ENCODE results near the gene CLK2. TPM values are rescaled to one million over a fixed set of nuclear protein-coding genes. Genes with fewer than 3 reads are reported as not detected.

The CLK2 gene
- total and polyA plus RNA-seq, 2 of the 8 experiments (the other 6 are each of a cell fraction or from before 2014, with no cell fraction given) = 62.2 to 76.0 TPM

DNA sequence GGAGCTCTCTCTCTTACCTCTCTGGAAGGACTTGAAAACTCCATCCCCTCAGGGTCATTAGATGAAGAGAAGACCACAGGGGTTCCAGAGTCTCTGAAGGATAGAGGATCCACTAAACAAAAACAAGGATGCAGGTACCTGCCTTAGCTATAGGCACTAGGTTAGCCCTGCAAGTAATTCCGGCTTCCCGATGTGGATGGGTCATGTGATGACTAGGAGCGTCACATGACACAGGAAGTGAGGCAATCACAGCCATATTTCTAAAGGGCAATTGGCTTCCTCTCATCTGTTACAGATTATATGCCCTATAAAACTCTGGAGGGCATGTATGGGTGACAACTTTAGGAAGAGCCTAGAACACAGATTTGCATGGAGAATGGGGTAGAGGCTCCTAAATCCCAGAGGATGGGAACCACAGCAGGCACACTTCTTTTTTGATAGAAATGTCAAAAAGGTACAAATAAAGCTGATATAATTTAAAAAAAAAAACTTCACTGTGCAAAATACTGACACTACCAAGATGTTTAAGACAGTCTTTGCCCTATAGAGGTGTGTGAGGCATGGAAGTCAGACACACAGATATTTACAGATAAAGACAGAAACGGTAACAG lies 32.1 kb downstream of the CLK2 start (continued):
- no peak for TF ChIP-seq POLR2AphosphoS5 (IDR thresholded peaks at IDR 0.05; ENCODE audit: low read depth, low read length)
- 0 out of 2 replicates have a peak, but pooled peaks have one; percentile 3 for TF ChIP-seq MAFK (IDR thresholded peaks at IDR 0.05; ENCODE audit: low read depth, low read length)
- peak; percentile 76 for TF ChIP-seq SIX5 (IDR thresholded peaks at IDR 0.05; ENCODE audit: low read depth, low read length)
- 0 out of 2 replicates have a peak, but pooled peaks have one; percentile 23 for TF ChIP-seq JUND (IDR thresholded peaks at IDR 0.05; ENCODE audit: low read length)
- TF ChIP-seq GABPA (IDR thresholded peaks at IDR 0.05; ENCODE audit: borderline replicate concordance, insufficient read depth, low read length) = no peak
- TF ChIP-seq BACH1 (IDR thresholded peaks at IDR 0.05; ENCODE audit: low read length) = no peak
- TF ChIP-seq SP2 (IDR thresholded peaks at IDR 0.05; ENCODE audit: low read length) = no peak
- no peak for TF ChIP-seq RBBP5 (IDR thresholded peaks at IDR 0.05; ENCODE audit: borderline replicate concordance, low read depth, low read length)
- no peak; the same call in 1 of the 2 replicates for TF ChIP-seq CREB1 (IDR thresholded peaks at IDR 0.05)
- TF ChIP-seq RXRA (IDR thresholded peaks at IDR 0.05; ENCODE audit: insufficient read depth, low read depth, low read length) = no peak
- TF ChIP-seq SIRT6 (IDR thresholded peaks at IDR 0.05; ENCODE audit: low read length) = no peak
- TF ChIP-seq, protein P1, sequence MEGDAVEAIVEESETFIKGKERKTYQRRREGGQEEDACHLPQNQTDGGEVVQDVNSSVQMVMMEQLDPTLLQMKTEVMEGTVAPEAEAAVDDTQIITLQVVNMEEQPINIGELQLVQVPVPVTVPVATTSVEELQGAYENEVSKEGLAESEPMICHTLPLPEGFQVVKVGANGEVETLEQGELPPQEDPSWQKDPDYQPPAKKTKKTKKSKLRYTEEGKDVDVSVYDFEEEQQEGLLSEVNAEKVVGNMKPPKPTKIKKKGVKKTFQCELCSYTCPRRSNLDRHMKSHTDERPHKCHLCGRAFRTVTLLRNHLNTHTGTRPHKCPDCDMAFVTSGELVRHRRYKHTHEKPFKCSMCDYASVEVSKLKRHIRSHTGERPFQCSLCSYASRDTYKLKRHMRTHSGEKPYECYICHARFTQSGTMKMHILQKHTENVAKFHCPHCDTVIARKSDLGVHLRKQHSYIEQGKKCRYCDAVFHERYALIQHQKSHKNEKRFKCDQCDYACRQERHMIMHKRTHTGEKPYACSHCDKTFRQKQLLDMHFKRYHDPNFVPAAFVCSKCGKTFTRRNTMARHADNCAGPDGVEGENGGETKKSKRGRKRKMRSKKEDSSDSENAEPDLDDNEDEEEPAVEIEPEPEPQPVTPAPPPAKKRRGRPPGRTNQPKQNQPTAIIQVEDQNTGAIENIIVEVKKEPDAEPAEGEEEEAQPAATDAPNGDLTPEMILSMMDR (IDR thresholded peaks at IDR 0.05; ENCODE audit: control extremely low read depth in 1 of 3, insufficient read depth in 1 of 3, low read depth in 1 of 3, low read length in 3 of 3) = no peak
- no peak for TF ChIP-seq RNF2 (IDR thresholded peaks at IDR 0.05; ENCODE audit: borderline replicate concordance, low read depth, low read length, missing control alignments, poor library complexity, severe bottlenecking)
- TF ChIP-seq BRCA1 (IDR thresholded peaks at IDR 0.05; ENCODE audit: low read depth, low read length) = no peak
- TF ChIP-seq ZNF274 (IDR thresholded peaks at IDR 0.05; ENCODE audit: borderline replicate concordance, extremely low read depth, low read length) = no peak
- TF ChIP-seq KDM5A (IDR thresholded peaks at IDR 0.05; ENCODE audit: low read length) = peak; percentile 67; the same call in 1 of the 2 replicates
- TF ChIP-seq RAD21 (IDR thresholded peaks at IDR 0.05 in 1 of 2, conservative IDR thresholded peaks at IDR 0.05 in 1 of 2; ENCODE audit: low read depth in 2 of 2, low read length in 2 of 2) = peak in 1 of 2 experiments; percentile 7; a peak in 1 of 4 replicates
- TF ChIP-seq RFX5 (IDR thresholded peaks at IDR 0.05; ENCODE audit: borderline replicate concordance, low read depth, low read length) = no peak
- no peak for TF ChIP-seq CHD2 (IDR thresholded peaks at IDR 0.05; ENCODE audit: low read length)
- no peak for TF ChIP-seq BCL11A (IDR thresholded peaks at IDR 0.05; ENCODE audit: low read depth in 2 of 2, low read length in 2 of 2)
- TF ChIP-seq SAP30 (IDR thresholded peaks at IDR 0.05; ENCODE audit: insufficient read depth, insufficient replicate concordance, low read length) = peak; percentile 76
- TF ChIP-seq TAF1 (IDR thresholded peaks at IDR 0.05; ENCODE audit: low read depth, low read length) = no peak

All from H1 (cell line).